Heart right ventricle (tissue), 16 donors: ENCODE results near the gene TFE3. TPM values are rescaled to one million over a fixed set of nuclear protein-coding genes. Genes with fewer than 3 reads are reported as not detected.

Experiments
- ATAC-seq, 8 donors: fragments of 200-7000 bp; cut with Tn5 transposase; one replicate each; pipeline ENCODE4 v1.9.1; 2020; ENCODE audit warnings: mild to moderate bottlenecking in 8 of 8, moderate library complexity in 8 of 8, moderate number of reproducible peaks in 1 of 8
- DNase-seq, 2 donors: peaks; one replicate each; pipeline ENCODE4 v3.0.0-alpha.2; 2020
- H3K27ac ChIP-seq, 10 donors: fragments of 200-600 bp; sonication (generic) in 2 of 10; one replicate each; pipeline versions ENCODE4 v1.5.0 to v1.8.0; 2020 to 2022; ENCODE audit warnings: mild to moderate bottlenecking in 3 of 10
- H3K27me3 ChIP-seq, 7 donors: fragments of 200-600 bp; one replicate each; pipeline ENCODE4 v1.8.0; 2021 to 2022; ENCODE audit warnings: mild to moderate bottlenecking in 2 of 7
- H3K36me3 ChIP-seq, 9 donors: fragments of 200-600 bp; sonication (generic) in 1 of 9; one replicate each; pipeline versions ENCODE4 v1.5.0 to v1.8.0; 2020 to 2022; ENCODE audit warnings: mild to moderate bottlenecking in 2 of 9
- H3K4me1 ChIP-seq, 9 donors: fragments of 200-600 bp; sonication (generic) in 1 of 9; one replicate each; pipeline versions ENCODE4 v1.5.0 to v1.8.0; 2020 to 2022; ENCODE audit warnings: mild to moderate bottlenecking in 4 of 9
- H3K4me3 ChIP-seq, 10 donors: fragments of 200-600 bp; sonication (generic) in 2 of 10; one replicate each; pipeline versions ENCODE4 v1.5.0 to v1.8.0; 2020 to 2022; ENCODE audit warnings: mild to moderate bottlenecking in 7 of 10, moderate library complexity in 2 of 10
- H3K9me3 ChIP-seq, 11 donors: fragments of 200-600 bp in 10 of 11; sonication (generic) in 2 of 11; one replicate each; pipeline versions ENCODE4 v1.5.0 to v1.8.0; 2013 to 2022; ENCODE audit warnings: mild to moderate bottlenecking in 2 of 11, control low read depth in 1 of 11, moderate library complexity in 1 of 11
- WGBS, 2 donors: extraction: QIAGEN DNeasy Blood & Tissue Kit; methylation state at CpG; one replicate each; pipeline ENCODE4 v1.1.7; 2013; ENCODE audit warnings: inconsistent platforms in 1 of 2; 5-methylcytosine and 5-hydroxymethylcytosine counted together
- intact Hi-C, 10 donors: fragments of 100-400 bp; cut with DNase I; formaldehyde crosslinking; loops; one replicate each; pipeline versions ENCODE4 v1.11.1 to v1.14.2; 2022
- polyA plus RNA-seq, 2 donors: library from polyadenylated mRNA; stranded (reverse); fragments of 200-250 nt; gene quantifications; one replicate each; pipeline ENCODE4 v1.2.3, GENCODE V29; 2013
- total RNA-seq, 10 donors: library from RNA; stranded (reverse); fragmentation: NEBNext Ultra II Directional in 3 of 10; extraction: Animal tissue kit (Norgen Biotek cat#: 25700) in 3 of 10; gene quantifications; one replicate each; pipeline versions ENCODE4 v1.2.1 to v1.2.4, GENCODE V29; 2021 to 2023
- TF ChIP-seq, protein P1 (sequence below), 9 donors: fragments of 200-600 bp; sonication (generic) in 2 of 9; IDR thresholded peaks; one replicate each; pipeline versions ENCODE4 v1.5.0 to v1.8.0; 2021 to 2022; ENCODE audit warnings: antibody characterized with exemption in 9 of 9, mild to moderate bottlenecking in 5 of 9, moderate library complexity in 1 of 9
- donor health status: Arrhythmogenic right ventricular cardiomyopathy.
- donor health status: ischemic (EF 13 %, LVEDD 7.1; RV severe dilation, severe dysfunction).
- donor health status: healthy with polysubstance abuse.
- donor health status: DM: no; HTN: yes; CAD: no.
- donor health status: DM: no; HTN: no; CAD: no.
- donor health status: ischemic (EF 25% LVEDD 6.9; RV normal size, moderate dysfunction).
- donor health status: ischemic (EF 25% LVEDD 5.7; RV mildly dilated, moderate dysfunction).
- donor health status: healthy.
- donor health status: DM: yes; HTN: yes; CAD: no.
- donor health status: Ischemic cardiomyopathy.
- donor health status: ischemic (EF 35%, LVEDD 5.7; RV mildly dilated, moderate dysfunction).
- donor health status: nonischemic (EF 11% LVEDD 7.7; RV severe dilation, severe dysfunction).
- donor health status: DM: yes; HTN: yes; CAD: no.
- donor health status: PGD.
- donor health status: ischemic (EF 29% LVEDD 5.4; RV normal size, mild dysfunction).
- donor health status: nonischemic (EF 23%, LVEDD 6.1; RV moderate dilation, normal function).

The TFE3 gene
- total and polyA plus RNA-seq, 12 donors = 13.8 to 34.8 (median 16.6) TPM

DNA sequence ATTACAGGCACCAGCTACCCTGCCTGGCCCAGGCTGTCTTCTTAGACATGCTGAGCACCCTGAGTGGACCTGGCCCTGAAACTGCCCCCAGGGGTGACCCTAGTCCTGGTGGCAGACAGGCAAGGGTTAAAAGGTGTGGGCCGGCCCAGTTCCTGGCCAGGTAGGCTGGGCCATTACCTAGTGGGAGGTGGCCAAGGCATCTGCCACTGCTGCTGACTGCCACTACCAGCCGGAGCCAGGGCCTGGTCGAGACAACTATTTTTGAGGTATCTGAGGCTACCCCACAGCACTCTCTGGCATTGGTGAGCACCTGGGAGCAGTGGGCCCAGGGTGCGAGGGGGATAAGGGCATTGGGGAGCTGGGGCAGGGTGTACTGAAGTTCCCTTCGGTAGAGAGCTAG lies 15.6 kb upstream of the TFE3 start, which contains the start of gene CCDC120:
Gene CCDC120 (plus strand): TSS at position 206 of the 400 bp plus-strand sequence. CDS start 3,043 bp downstream, outside the sequence.
- Histone ChIP-seq H3K27me3 (no peaks in the 10 kb centered on the region), H3K27ac (no peak within 1 kb of the TSS), H3K4me1 (no peaks in the 10 kb centered on the region), H3K4me3 (peak within 1 kb of the TSS in 1 of 10 donors; percentile 3), H3K9me3 (no peaks in the 10 kb centered on the region), H3K36me3 (peaks cover 0 to 4% (median 0%) of the 10 kb centered on the region in 9 donors)
- TF ChIP-seq, protein P1, sequence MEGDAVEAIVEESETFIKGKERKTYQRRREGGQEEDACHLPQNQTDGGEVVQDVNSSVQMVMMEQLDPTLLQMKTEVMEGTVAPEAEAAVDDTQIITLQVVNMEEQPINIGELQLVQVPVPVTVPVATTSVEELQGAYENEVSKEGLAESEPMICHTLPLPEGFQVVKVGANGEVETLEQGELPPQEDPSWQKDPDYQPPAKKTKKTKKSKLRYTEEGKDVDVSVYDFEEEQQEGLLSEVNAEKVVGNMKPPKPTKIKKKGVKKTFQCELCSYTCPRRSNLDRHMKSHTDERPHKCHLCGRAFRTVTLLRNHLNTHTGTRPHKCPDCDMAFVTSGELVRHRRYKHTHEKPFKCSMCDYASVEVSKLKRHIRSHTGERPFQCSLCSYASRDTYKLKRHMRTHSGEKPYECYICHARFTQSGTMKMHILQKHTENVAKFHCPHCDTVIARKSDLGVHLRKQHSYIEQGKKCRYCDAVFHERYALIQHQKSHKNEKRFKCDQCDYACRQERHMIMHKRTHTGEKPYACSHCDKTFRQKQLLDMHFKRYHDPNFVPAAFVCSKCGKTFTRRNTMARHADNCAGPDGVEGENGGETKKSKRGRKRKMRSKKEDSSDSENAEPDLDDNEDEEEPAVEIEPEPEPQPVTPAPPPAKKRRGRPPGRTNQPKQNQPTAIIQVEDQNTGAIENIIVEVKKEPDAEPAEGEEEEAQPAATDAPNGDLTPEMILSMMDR (IDR thresholded peaks at IDR 0.05) = no peak
- DNase-seq (no peak), ATAC-seq (no peak)
- intact Hi-C loops = no loop called here
- WGBS, 2 donors = 52 to 54% methylated on average over 5 of the region's 5 CpGs

DNA sequence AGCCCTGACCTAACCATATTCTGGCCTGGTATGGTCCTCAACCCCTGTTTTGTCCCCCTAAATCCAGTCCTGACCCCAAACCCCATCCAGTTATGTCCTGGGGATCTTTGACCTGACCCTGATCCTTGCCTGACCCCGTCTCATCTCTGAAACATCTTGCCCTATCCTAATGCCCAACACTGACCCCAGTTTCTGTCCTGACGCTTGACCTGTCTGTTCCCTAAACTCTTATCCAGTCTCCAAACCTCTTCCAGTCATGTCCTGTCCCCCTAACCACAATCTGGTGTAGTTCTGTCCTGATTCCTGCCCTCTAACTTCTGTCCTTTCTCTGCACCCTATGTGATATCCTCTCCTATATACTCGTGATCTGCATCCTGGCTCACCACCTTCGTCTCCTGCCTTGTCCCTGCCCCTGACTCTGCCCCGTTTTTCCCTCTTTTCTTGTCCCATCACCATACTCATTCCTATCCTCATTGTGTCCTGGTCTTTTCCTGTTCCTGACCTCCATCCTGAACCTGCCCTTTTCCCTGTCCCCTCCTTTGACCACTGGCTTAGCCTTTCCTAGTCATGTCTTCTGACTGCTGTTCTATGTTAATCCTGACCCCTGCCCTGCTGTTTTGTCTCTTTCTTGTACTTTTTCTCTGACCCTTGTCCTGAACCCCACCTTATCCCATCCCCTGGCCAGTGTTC lies 11.1 kb upstream of the TFE3 start:
- no peaks in the 10 kb centered on the region for H3K4me1 ChIP-seq
- no peaks in the 10 kb centered on the region for H3K36me3 ChIP-seq
- peak overlapping the region in 9 of 10 donors; percentile 42 to 69 (median 66) for H3K4me3 ChIP-seq
- H3K27me3 ChIP-seq = no peaks in the 10 kb centered on the region
- H3K9me3 ChIP-seq = no peaks in the 10 kb centered on the region
- no peak for ATAC-seq
- DNase-seq = no peak
- WGBS, 2 donors = 92 to 93% methylated on average over 4 to 5 of the region's 5 CpGs
- TF ChIP-seq, protein P1 (IDR thresholded peaks at IDR 0.05) = no peak
- intact Hi-C loops = no loop called here
- H3K27ac ChIP-seq = peak overlapping the region in 9 of 10 donors; percentile 58 to 89 (median 80)

DNA sequence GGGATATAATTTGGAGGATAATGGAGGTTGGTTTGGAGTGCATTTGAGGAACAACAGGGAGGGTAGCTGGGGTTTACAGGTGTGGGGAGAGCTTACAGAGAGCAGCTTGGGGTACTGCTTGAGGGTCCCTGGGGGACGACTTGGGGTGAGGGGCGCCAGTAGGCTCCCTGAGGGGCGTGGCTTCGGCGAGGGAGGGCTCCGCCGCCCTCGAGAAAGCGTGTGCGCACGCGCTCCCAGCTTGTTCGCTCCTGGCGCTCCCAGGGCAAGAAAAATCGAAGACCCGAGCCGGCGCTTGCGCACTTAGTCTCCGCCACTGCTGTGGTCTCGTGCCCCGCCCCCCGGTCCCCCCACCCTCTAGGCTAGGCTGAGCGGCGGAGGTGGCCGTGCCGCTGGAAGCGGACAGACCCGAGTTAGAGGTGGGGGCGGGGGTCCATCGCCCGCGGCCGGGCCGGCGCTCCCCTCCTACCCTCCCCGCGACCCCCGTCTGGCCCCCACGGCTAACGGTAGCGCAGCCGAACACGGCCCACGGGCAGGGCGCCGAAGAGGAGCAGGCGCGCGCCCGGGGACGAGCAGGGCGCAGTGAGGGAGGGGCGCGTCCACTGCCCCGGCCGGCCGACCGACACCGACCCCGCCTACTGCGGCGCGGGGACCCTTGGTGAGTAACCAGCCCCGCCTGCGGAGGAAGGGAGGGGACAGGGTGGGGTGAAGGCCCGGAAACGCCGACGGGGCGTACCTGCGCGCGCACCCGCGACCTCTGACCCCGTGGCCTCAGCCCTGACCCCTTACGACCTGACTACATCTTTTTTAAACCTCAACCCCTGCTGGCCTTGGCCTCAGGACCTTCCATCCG lies 10.3 kb upstream of the TFE3 start:
- intact Hi-C loops = no loop called here
- Histone ChIP-seq H3K27me3 (no peaks in the 10 kb centered on the region), H3K4me1 (no peaks in the 10 kb centered on the region), H3K9me3 (no peaks in the 10 kb centered on the region), H3K36me3 (no peaks in the 10 kb centered on the region), H3K27ac (peak overlapping the region in 9 of 10 donors; percentile 58 to 89 (median 80)), H3K4me3 (peak overlapping the region; percentile 38 to 69 (median 65))
- ATAC-seq = peak; percentile 72 to 81 (median 78)
- WGBS, 2 donors = 2 to 3% methylated on average over 23 to 63 of the region's 79 CpGs
- peak in 1 of 2 donors; percentile 64 for DNase-seq
- TF ChIP-seq, protein P1 (IDR thresholded peaks at IDR 0.05) = no peak

DNA sequence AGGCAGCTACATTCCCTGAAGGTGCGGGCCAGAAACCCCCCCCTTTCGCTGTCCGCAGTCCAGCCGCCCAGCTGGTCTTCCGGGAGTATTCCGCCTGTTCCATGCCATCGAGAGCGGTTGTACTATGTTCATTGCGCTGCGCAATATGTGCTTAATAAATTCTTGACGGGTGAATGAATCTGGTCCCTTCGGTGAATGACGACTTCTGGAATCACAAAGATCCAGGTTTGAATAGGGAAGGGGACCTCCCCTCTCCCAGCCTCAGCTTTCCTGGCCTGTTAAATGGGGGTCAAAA lies 777 bp upstream of the TFE3 start:
- TF ChIP-seq, protein P1 (IDR thresholded peaks at IDR 0.05) = peak in 1 of 9 donors; percentile 17
- ATAC-seq = no peak
- H3K36me3 ChIP-seq = peaks cover 0 to 7% (median 0%) of the 10 kb centered on the region in 9 donors
- WGBS, 2 donors = 16% methylated on average over 13 of the region's 13 CpGs
- intact Hi-C loops = loop anchor here in 7 of 10 donors (1.0 to 10.0 kb wide), 8 partner anchors 33 to 243 kb away; partner anchors contain the start of genes GRIPAP1 (in 4 of the 7), KCND1 (in 2 of the 7), OTUD5 (in 1 of the 7) and WDR45 (in 1 of the 7)
- no peak for DNase-seq
- H3K27me3 ChIP-seq = no peaks in the 10 kb centered on the region
- H3K27ac ChIP-seq = peak overlapping the region in 9 of 10 donors; percentile 53 to 85 (median 73)
- H3K4me3 ChIP-seq = peak overlapping the region in 8 of 10 donors; percentile 7 to 36 (median 26)
- peaks cover 0 to 14% (median 0%) of the 10 kb centered on the region in 11 donors for H3K9me3 ChIP-seq
- H3K4me1 ChIP-seq = peaks cover 0 to 34% (median 15%) of the 10 kb centered on the region in 9 donors
